ENCODE results near the gene ADGRD2.

Gene ADGRD2

DNA sequence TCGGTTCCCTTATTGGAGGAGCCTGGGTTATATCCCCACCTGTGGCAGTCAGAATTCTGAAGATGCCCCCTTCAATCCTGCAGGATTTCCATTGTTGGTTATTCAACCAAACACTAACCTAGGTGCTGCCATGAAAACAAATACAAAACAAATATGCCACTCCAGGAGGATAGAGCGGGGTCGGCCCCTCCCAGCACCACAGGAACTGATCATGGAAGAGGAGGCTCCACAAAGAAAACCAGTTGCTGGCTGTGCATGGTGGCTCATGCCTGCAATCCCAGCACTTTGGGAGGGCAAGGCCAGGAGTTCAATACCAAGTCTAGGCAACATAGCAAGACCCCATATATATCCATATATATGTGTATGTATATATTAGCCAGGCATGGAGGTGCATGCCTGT is 13.2 kb upstream of the ADGRD2 start:
- no peak for DNase-seq (ENCODE audit: low read depth)

DNA sequence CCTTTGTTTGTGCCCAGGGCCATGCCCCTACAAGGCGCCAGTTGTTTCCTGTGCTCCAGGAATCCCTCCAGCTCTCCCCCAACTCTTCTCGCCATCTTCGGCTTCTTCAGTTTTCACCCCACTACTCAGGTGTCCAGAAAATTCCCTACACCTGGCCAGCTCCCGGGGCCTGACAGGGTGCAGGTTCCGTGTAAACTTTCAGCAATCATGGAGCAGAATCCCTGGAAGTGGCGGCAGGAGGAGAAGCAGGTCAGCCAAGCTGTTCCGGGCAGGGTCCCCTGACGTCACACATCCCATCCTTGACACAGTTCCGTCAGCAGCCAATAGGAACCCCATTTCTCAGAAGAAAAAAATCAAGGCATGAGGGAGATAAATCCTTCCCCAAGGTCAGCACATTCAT is 12.2 kb upstream of the ADGRD2 start:
- no peak for DNase-seq (ENCODE audit: low read depth)

DNA sequence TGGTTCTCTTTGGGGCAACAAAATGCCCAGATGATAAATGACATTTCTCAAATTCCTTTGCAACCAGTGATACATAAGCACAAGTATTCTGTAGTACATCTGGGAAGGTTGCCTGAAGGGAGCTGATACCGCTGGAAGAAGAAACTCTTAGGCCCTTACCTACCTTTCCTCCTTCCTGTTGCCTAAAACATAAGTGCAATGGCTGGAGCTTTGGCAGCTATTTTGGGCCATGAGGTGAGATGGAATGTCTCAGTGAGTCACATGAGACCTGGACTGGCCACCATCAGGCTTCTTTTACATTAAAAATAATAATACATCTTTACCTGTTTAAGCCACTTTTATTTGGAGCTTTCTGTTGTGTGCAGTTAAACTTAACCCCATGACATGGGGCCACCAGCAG is 11.2 kb upstream of the ADGRD2 start:
- DNase-seq (ENCODE audit: low read depth), result no peak

DNA sequence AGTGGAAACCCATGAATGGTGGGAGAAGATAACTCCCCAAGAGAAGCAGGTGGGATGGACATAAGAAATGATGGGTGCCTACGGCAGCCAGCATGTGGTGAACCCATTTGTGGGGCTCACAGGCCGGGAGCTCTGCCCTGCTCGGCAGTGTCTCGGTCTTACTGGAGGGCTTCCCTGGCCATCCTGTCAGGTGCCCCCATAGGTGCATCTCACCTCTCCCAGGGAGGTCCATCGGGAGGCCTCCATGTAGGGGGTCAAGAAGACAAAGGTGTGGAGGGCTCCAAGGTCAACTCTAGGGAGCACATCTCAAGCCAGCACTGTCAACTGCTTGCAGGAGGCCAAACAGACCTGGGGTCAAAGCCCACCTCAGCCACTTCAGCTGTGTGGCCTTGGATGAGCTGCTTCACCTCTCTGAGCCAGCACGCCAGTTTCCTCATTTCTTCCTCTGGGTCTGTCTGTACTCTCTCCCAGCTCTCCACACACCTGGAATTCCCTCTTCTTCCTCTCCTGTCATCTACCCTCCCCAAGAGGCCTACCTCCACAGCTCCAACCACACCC is 10.5 kb upstream of the ADGRD2 start:
- DNase-seq (ENCODE audit: low read depth), result no peak

DNA sequence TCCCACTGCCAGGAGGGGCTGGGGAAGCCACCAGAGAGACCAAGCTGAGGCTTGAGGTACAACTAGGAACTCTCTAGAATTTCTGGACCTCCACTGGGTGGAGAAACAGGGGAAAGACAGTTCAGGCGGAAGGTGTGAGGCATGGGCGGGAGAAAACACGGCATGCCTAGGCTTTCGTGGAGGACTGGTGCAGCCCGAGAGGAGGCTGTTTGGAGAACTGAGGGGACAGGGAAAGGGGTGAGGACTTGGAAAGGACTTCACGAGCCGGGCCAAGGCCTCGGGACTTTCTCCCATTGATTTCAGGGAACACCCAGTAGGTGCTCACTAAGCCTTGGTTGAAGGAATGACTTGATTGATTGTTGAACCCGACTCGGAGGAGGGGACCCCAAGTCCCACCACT is 9.5 kb upstream of the ADGRD2 start:
- no peak for DNase-seq (ENCODE audit: low read depth)

DNA sequence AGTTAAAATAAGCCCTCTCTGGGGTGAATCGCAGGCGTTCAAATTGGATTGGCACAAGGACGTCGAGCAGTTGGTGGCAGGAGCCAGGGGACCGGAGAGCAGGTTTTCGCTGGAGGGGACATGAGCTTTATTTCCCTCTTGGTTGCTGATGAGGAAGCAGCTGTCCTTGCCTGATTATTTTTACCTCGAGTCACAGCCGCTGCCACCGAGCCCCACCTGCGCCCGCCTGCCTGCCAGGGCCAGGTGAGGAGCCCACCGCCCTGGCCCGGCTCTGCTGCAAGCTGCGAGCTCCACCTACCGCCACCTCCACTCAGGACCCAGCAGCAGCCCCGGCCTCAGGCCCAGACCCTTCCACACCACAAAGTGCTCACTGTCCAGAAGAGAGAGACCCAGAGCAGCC is 9.0 kb upstream of the ADGRD2 start:
- no peak for DNase-seq (ENCODE audit: low read depth)

DNA sequence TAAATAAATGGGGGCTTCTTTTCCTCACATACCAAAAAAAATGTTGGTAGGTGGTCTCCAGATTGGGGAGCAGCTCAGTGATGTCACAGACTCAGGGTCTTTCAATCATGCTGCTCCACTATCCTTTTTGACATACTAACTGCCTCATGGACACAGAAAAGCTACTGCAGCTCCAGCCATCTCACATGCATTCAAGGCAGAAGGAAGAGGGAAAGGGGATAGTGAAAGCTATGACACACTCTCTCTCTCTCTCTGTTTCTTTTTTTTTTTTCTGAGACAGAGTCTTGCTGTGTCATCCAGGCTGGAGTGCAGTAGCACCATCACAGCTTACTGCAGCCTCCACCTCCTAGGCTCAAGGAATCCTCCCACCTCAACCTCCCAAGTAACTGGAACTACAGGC is 7.9 kb upstream of the ADGRD2 start:
- no peak for DNase-seq (ENCODE audit: low read depth)

DNA sequence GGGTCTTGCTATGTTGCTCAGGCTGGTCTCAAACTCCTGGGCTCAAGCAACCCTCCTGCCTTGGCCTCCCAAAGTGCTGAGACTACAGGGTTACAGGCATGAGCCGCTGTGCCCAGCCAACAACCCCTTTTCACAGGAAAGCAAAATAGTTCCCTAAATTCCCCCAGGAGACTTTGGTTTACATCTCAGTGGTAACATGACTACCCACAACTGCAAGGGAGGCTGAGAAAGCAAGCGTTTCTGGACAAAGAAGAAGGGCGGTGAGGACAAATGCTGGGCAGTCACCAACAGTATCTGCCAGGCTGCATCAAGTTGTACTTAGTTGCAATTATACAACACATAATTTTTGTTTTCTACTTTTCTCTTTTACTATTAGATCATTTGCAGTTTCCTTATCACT is 7.4 kb upstream of the ADGRD2 start:
- DNase-seq (ENCODE audit: low read depth), result no peak

DNA sequence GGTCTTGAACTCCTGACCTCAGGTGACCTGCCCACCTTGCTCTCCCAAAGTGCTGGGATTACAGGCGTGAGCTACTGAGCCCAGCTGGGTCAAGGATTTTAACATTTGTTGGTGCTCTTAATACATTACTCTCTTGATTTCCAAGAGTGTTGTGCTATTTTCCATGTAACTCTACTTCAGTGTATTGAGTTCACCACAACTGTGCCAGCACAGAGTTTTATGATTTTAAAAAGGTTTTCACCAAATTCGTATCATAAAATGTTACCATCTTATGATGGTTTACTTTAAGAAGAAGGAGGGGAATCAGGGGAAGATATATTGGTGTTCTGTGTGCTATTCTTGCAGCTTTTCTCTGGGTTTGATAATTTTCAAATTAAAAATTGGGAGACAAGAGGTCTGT is 6.6 kb upstream of the ADGRD2 start:
- DNase-seq (ENCODE audit: low read depth), result no peak

DNA sequence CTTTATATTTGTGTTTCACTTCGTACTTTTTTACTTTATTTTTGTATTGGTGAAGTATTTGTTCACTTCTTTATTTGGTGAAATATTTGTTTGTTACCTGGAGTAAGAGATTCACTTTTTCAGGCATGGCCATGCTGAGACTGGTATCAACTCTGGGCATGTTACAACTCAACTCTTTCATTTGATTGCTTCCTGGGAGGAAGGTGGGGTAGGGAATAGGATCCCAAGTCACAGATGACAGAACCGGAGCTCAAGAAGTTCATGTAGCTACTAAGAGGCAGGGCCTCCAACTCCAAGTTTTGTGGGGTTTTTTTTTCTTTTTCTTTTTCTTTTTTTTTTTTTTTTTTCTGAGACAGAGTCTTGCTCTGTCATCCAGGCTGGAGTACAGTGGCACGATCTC is 6.1 kb upstream of the ADGRD2 start:
- DNase-seq (ENCODE audit: low read depth), result no peak

DNA sequence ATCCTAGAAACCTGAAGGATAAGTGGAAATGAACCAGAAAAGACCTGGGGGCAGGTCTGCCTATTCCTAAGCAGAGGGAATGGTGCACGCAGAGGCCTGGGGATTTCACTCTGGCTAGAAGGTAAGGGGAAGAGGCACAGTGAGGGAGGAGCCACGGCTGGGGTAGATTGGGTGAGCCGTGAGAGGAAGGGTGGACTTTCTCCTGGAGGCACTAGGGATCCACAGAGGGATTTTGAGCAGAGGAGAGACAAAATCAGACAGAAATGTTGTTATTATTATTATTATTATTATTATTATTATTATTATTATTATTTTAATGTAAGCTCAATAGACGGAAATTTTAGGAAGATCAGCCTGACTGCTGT is 3.0 kb upstream of the ADGRD2 start:
- no peak for DNase-seq (ENCODE audit: low read depth)

DNA sequence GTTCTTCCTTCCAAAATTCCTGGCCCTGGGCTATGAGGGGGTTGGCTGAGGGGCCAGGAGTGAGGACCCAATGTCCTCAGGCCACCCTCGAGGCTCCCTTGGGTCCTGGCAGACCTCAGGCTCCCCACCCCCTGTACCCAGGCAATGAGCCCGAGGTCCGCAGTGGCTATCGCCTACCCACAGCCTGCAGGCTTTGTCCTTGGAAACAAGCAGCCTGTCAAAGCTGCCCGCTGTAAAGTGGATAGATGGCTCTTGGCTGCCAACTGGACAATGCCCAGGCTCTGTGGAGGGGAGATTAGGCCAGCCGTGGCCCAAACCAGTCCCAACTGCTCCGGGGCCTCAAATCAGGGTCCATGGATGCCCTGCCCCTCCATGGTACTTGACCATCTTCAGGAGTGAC is 2.2 kb upstream of the ADGRD2 start:
- DNase-seq (ENCODE audit: low read depth), result no peak

DNA sequence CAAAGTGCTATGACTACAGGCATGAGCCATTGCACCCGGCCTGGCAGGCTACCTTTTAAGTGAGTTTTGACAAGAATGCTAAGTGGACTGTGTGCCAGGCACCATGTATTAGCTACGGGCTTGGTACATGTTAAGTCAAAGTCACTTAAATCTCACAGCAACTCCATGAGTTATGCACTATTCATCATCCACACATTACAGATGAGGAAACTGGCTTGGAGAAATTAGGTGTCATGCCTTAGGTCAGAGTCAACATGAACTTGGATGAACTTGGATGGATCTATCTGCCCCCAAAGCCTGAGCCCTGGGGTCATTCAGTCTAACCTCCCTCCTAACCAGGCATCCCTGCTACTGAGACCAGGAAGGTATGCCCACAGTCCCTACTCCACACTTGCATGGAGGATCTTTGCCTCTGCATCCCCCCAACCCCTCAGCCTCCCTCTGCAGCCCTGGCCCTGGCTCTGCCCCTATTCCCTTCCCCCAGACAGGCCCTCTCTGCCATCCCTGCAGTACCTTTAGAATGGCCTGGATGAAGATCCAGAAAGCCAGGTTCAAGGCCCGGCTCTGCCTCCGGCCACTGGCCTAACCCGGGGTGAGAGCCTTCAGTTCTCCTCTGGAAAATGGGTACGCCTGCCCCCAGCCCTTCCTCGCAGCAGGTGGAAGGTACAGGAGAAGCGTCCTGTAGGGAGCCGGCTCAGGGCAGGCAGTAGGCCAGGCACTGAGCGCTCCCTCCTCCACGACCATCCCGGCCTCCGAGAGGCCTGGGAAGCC is 685 bp upstream of the ADGRD2 start:
- no peak for DNase-seq (ENCODE audit: low read depth)

DNA sequence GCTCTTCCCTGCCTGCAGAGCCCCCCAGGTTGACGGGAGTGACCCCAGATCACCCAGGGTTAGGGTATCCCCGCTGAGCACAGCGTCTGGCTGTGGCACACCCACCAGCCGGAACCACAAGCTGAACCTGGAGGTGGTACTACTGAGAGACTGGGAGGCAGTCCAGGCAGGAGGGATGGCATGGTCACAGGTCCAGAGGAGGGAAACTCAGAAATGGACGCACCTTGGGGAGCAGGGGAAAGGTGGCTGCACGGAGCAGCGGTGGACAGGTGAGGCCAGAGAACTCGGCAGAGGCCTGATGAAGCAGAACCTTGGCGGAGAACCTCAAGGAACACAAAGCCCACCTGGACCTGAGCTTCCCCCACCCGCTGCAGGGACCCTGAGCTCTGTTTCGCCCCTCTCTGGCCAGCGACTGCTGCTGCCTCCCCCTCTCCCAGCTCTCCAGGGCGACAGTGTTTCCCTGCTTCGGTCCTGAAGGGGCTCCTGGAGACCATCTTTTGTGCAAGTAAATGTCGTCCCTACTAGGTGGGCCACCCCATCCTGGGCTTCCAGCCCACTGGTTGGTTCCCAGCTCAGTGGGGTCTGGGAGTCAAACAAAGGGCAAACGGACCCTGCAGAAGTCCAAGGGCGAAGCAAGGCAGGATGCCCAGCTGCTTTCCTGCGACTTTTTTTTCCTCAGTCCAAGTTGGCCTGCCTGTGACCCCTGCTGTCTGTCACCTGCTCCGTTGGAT is 845 bp downstream of the ADGRD2 start:
- DNase-seq (ENCODE audit: low read depth), result no peak

DNA sequence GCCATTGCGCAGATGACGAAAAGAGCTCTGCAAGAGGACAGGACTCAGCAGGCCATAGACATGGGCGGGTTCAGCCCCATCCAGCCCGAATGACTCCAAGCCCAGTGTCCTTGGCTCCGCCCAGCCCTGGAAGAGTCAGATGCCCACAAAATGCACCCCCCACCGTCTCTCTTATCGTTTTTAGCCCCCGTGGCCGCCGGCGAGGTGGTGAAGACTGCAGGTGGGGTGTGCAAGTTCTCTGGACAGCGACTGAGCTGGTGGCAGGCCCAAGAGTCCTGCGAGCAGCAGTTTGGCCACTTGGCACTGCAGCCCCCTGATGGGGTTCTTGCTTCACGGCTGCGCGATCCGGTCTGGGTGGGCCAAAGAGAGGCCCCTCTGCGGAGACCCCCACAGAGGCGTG is 2.1 kb downstream of the ADGRD2 start:
- DNase-seq (ENCODE audit: low read depth), result no peak

DNA sequence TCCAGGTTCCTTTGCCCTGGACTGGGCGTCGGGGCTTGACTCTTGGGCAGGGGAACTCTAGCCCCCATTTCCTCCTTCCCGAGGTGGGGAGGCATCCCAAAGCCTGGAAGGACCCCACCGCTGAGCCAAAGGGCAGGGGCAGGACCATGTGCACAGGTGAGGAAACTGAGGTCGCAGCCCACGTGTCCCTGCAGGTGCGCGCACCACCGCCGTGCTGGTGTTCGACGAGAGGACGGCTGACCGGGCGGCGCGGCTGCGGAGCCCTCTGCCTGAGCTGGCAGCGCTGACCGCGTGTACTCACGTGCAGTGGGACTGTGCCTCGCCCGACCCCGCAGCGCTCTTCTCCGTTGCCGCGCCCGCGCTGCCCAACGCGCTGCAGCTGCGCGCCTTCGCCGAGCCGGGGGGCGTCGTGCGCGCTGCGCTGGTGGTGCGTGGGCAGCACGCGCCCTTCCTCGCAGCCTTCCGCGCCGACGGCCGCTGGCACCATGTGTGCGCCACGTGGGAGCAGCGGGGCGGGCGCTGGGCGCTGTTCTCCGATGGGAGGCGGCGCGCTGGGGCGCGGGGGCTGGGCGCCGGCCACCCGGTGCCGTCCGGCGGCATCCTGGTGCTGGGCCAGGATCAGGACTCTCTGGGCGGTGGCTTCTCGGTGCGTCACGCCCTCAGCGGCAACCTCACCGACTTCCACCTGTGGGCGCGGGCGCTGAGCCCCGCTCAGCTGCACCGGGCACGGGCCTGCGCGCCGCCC is 2.8 kb downstream of the ADGRD2 start:
- DNase-seq (ENCODE audit: low read depth), result no peak

DNA sequence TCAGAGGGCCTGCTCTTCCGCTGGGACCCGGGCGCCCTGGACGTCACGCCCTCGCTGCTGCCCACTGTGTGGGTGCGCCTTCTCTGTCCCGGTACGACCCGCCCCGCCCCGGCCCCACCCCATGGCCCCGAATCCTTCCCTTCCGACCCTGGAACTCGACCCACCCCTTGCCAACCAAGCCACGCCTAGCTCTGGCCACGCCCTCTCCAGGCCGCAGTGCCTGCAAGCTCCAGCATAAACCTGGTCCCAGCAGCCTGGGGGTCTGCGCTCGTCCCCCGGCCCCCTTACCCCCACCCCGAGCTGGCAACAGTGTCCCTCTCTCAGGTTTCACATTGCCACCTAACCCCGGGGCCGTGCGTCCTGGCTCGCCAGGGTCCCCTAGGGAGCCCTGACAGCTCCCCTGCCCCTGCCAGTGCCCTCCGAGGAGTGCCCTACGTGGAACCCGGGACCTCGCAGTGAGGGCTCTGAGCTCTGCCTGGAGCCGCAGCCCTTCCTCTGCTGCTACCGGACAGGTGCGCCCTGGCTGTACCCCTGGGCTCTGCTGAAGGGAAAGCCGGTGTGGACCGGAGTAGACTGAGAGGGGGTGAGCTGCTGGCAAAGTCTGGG is 3.4 kb downstream of the ADGRD2 start:
- no peak for DNase-seq (ENCODE audit: low read depth)

DNA sequence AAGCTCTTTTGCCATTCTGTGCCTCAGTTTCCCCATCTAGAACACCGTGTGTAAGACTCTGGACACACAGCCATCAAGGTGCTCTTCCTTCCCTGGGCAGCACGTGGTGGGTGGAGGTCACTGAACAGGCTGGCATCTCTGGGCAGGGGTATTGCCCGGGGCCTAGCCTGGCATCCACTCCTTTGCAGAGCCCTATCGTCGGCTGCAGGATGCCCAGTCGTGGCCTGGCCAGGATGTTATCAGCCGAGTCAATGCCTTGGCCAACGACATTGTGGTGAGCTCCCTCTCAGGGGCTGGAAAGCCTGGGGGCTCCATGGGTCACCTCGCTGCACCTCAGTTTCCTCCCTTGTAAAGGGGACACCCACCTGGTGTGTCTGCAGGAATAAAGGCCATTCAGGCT is 4.0 kb downstream of the ADGRD2 start:
- DNase-seq (ENCODE audit: low read depth), result no peak

DNA sequence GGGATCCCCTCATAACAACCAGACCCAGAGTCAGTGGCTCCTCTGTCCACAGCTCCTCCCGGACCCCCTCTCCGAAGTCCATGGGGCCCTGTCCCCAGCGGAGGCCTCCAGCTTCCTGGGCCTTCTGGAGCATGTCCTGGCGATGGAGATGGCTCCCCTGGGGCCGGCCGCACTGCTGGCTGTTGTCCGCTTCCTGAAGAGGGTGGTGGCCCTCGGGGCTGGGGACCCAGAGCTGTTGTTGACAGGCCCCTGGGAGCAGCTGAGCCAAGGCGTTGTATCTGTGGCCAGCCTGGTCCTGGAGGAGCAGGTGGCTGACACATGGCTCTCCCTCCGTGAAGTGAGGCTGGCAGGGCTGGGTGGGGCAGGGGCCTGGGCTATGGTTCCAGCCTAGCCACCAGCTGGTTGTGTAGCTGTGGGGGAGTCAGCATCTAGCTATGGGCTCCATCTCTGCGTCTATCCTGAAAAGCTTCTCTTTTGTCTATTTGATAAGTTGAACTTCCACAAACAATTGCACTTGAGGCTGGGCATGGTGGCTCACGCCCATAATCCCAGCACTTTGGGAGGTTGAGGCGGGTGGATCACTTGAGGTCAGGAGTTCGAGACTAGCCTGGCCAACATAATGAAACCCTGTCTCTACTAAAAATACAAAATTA is 4.7 kb downstream of the ADGRD2 start:
- DNase-seq (ENCODE audit: low read depth), result no peak

DNA sequence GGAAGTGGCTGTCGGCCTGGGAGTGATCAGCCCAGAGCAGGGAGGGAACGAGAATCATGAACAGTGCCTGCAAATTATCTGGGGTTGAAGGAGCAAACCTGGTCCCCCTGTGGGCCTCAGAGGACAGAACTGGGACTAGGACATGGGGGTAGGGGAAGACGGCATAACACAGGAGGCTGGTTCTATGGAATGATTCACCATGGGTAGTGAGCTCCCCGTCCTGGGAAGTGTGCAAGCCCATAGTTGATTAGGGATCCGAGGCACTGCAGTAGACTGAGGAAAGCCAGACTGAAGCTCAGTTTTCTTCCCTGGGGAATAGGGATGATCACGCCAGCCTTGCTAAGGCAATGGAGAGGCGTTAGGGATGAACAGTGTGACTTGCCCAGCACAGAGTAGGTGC is 5.6 kb downstream of the ADGRD2 start:
- no peak for DNase-seq (ENCODE audit: low read depth)

DNA sequence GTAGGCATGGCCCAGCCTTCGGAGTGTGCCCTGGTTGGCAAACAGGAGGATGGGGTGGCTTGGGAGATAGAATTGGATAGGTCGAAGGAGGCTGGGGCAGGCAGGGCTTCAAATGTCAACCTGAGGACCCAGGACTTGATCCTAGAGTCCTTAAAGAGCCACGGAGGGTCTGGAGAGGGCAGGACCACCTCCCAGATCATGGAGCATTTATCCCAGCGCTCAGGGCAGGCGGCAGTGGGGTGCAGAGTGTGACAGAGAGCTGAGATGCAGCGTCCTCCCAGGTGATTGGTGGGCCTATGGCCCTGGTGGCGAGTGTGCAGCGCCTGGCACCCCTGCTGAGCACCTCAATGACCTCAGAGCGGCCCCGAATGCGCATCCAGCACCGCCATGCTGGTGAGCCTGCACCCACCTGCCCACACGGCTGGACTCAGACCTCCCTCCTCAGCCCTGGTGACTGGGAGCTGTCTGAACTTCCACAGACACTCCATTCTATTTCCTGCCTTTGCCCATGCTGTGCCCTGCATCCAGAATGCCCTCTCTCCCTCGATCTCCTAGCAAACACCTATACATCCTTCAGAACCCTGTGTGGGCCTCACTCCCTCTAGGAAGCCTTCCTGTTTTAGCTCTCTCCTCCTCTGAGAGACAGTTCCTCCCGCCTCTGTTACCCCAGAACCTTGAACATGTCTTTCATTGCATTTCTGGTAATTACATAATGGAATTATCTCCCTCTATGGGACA is 6.3 kb downstream of the ADGRD2 start:
- DNase-seq (ENCODE audit: low read depth), result no peak
